Fibroblast of the aortic adventitia (primary cell): ENCODE measurements around the gene PTPN7. TPM values are rescaled to one million over a fixed set of nuclear protein-coding genes. Genes with fewer than 3 reads are reported as not detected.

Source experiments
- DNase-seq: peaks from one replicate; pipeline ENCODE4 v3.0.0-alpha.2; 2010; ENCODE audit warnings: low read depth
- H3K4me3 ChIP-seq: 2 replicates; pipeline ENCODE4 v1.5.1; 2011; ENCODE audit warnings: low read depth, mild to moderate bottlenecking, control low read depth, low read length, moderate library complexity
- total RNA-seq: library from RNA; depleted of rRNA; stranded (reverse); fragments of >200 nt; gene quantifications from 2 replicates; pipeline ENCODE4 v1.2.3, GENCODE V29; 2012; ENCODE audit warnings: low replicate concordance
- TF ChIP-seq, protein P1 (sequence below): IDR thresholded peaks from 2 replicates; pipeline ENCODE4 v1.5.1; 2011; ENCODE audit warnings: mild to moderate bottlenecking, low read length, control low read depth, inconsistent platforms; ENCODE audit not compliant: insufficient read depth

PTPN7 gene
- total RNA-seq, 1 donor = not detected

DNA sequence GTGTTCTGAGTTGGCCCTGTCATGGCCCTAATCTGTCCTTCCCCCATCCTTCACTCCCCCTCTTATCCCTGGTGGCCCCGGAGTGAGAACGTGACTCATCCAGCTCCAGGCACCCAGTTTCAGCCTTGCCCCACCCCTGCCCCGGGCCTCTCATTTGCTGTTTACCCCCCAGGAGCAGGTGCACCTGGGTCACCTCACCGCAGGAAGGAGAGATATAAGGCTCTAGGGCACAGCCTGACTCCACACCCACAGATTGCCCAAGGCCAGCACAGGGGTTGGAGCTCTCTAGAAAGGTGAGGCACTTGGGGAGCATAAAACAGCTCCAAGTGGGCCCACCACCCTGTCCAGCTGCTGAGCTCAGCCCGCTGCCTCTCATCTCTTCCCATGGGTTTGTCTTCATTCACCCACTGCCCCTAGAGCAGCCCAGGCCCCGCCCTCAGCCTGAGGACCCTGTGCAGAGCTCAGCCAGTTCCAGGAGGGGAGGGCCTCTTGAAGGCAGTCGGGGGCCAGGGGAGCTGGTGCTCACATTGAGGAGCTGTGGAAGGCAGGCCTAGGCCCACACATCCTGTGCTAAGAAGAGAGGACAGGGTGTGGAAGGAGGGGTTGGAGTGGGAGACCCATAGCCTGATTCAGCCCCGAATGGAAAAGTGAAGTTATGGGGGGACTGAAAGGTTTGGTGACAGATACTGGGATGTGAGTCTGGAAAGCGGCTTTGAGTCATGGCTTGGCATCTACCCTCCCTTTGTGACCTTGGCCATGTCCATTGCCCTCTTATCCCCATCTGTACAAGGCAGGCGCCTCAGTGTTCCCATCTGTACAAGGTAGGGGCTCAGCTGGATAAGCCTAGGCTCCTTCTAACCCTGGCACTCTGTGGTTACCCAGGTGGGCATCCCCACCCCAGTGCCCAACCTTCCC lies 53.8 kb downstream of the PTPN7 start:
- TF ChIP-seq, protein P1, sequence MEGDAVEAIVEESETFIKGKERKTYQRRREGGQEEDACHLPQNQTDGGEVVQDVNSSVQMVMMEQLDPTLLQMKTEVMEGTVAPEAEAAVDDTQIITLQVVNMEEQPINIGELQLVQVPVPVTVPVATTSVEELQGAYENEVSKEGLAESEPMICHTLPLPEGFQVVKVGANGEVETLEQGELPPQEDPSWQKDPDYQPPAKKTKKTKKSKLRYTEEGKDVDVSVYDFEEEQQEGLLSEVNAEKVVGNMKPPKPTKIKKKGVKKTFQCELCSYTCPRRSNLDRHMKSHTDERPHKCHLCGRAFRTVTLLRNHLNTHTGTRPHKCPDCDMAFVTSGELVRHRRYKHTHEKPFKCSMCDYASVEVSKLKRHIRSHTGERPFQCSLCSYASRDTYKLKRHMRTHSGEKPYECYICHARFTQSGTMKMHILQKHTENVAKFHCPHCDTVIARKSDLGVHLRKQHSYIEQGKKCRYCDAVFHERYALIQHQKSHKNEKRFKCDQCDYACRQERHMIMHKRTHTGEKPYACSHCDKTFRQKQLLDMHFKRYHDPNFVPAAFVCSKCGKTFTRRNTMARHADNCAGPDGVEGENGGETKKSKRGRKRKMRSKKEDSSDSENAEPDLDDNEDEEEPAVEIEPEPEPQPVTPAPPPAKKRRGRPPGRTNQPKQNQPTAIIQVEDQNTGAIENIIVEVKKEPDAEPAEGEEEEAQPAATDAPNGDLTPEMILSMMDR = no peak

DNA sequence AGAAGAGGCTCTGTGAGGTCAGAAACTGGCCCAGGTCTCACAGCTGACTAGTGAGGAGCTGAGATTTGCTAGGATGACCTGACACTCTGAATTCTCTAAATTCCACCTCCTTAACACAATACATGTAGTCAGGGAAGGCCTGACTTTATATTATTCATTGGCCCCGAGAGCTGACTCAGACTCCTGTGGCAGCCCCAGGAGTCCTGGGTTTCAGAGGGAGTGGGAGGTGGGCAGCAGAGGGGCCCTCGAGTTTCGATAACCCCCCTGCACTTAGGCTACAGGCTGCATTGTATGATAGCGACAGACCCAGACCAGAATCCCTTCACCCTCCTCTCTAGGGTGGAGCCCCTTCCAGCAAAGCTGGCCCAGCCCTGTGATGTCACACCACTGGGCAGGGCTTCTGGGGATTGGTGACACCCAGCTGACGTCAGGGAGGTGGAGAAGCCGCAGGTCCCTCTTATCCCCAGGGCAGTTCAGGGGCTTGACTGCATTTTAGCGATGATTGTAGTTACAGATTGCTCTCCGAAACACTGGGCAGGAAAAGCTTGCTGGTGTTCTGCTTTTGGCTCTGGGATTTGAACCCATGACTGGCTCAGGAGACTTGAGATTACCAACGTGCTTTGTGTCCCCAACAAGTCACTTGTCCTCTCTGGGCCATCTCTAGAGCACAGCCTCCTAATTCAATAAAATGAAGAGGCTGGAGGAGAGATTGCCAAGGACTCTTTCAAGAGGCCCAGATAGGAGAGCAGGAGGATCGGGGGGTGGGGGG lies 54.6 kb downstream of the PTPN7 start:
- peak; percentile 73 for DNase-seq

More for the DNA sequence above, 53.8 kb downstream of the PTPN7 start:
- no peak overlapping the region for H3K4me3 ChIP-seq
- no peak for DNase-seq

DNA sequence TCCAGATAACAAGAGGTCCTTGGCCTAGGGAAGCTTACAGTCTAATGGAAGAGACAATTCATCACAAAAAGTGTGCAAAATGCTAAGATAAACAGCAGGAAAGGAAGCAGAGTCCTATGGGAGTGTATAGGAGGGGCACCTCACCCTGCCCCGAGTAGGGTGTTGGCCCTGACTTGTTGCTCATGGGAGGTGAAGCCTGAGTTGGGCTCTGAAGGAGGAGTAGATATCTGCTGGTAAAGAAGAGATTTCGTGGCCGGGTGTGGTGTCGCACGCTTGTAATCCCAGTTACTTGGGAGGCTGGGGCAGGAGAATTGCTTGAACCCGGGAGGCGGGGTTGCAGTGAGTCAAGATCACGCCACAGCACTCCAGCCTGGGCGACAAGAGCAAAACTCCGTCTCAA lies 56.3 kb downstream of the PTPN7 start:
- no peak for DNase-seq
- H3K4me3 ChIP-seq = no peak overlapping the region
- TF ChIP-seq, protein P1 = no peak

More for the DNA sequence above, 54.6 kb downstream of the PTPN7 start:
- H3K4me3 ChIP-seq = no peak overlapping the region
- TF ChIP-seq, protein P1 = no peak

DNA sequence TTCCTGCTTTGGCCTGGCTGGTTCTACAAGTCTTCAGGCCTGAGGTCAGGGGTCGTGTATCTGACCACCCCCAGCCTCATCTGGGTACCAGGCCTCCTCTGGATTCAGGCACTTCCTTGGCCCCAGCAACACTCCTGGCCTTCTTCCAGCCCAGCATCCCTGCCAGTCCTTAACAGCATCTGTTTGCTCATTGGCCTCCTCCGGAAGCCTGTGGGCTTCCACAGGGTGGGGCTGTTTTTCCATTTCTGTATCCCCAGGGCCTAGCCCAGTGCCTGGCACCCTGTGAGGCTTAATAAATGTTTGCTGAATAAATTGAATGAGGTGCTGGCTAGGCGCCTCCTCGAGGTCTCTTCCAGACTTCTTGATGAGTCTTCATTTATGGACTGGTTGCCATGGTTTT lies 59.2 kb downstream of the PTPN7 start:
- TF ChIP-seq, protein P1 = no peak
- DNase-seq = peak; percentile 33

More for the DNA sequence above, 59.2 kb downstream of the PTPN7 start:
- H3K4me3 ChIP-seq = no peak overlapping the region

Other genes with a start within 250 kb of the PTPN7 start
- gene LMOD1, start 214.1 kb downstream of the PTPN7 start, total RNA-seq = 14.5 and 22.3 TPM in 2 replicates
- gene TIMM17A, start 205.1 kb downstream of the PTPN7 start, total RNA-seq = 29.9 and 59.6 TPM in 2 replicates
- gene RNPEP, start 178.0 kb downstream of the PTPN7 start, total RNA-seq = 49.3 and 189 TPM in 2 replicates
- gene ELF3, start 150.0 kb downstream of the PTPN7 start, total RNA-seq = 0.09 TPM in 1 of 2 replicates, not detected in the other
- not detected in 2 replicates for gene GPR37L1, start 37.7 kb downstream of the PTPN7 start, total RNA-seq
- 3.4 and 16.9 TPM in 2 replicates for gene ARL8A, start 15.9 kb downstream of the PTPN7 start, total RNA-seq
- gene LGR6, start 33.2 kb upstream of the PTPN7 start, total RNA-seq = not detected in 2 replicates
- 1.6 and 58.9 TPM in 2 replicates for gene UBE2T, start 181.3 kb upstream of the PTPN7 start, total RNA-seq
- 26.8 and 47.1 TPM in 2 replicates for gene PPP1R12B, start 188.1 kb upstream of the PTPN7 start, total RNA-seq